Metanephros (tissue), 2 donors: ENCODE data around the gene C3orf22. TPM values are rescaled to one million over a fixed set of nuclear protein-coding genes. Genes with fewer than 3 reads are reported as not detected.

Experiments used
- small RNA-seq: library from RNA; depleted of rRNA; stranded (forward); fragments of <200 nt; gene quantifications from one replicate; pipeline ENCODE3, GENCODE V24; 2014; ENCODE audit warnings: low replicate concordance
- total RNA-seq: library from RNA; depleted of rRNA; stranded (reverse); fragments of >200 nt; gene quantifications from one replicate; pipeline ENCODE4 v1.2.3, GENCODE V29; 2014

Gene C3orf22, protein sequence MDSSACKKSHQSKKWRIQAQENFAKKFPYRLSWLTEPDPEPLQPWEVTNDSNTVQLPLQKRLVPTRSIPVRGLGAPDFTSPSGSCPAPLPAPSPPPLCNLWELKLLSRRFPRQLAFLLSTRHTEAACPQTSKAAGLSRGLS
- 0.12 TPM for total RNA-seq

DNA sequence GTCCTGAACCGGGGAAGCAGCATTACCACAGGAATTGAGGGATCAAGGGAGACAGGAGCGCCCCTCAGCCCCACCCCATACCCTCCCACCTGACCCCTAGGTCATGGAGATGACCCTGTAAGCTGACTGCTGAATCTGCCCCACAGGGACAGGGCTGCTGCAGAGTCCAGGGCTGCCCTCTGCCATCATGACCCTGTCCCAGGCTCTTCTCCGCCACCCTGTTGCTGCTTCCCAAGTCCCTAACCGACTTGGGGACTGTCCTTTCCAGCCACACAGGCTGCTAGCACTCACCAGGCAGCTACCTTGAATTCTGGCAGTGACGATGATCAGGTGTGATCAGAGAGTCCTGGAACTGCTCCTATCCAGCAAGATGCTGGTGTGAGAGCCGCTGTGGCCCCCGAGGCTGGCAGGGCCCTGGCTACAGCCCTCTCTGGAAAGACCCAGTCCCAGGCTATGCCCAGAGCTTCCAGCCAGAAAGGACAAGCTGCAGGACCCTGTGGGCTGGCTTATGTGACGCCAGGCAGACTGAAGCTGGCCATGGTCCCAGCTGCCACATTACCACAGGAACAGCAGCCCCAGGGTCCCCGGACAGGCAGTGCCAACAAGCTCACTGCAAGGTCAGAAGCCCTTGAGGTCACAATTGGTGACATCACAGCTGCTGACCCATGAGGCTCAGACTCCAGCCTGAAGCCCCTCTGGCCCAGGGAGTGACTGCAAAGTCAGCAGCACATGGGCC is at the start of gene C3orf22:
Gene C3orf22 (minus strand): TSS at position 597 of the 736 bp plus-strand sequence. CDS start 5,542 bp downstream, outside the sequence.

DNA sequence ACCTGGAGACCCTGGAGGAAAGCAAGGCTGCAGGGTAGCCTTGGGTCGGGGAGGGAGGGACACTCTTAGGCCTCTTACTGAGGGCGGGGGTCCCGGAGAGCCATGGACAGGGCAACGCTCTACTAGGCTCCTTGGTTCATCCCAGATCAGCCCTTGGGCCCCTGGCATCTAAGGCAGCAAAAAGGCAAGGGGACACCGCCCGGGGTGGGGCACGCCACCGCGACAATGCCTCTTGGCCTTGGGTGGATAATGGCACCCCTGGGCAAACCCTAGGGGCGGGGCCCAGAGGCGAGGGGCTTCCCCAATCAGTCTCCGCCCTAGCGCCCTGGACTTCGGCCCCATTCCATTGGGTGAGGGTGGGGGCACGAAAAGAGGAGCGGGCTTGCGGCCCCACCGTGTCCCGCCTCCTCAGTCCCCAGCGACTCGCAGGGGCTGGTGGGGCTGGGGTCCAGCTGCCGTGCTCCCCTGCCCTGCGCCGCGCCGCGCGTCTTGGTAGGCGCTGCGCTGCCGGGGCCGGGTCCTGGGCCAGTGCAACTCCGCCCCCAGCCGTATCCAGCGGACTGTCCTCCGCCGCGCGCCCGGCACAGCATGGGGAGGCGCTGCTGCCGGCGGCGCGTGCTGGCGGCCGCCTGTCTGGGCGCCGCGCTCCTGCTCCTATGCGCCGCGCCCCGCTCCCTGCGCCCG is 34.8 kb downstream of the C3orf22 start, which contains the start of gene CHST13:
Gene CHST13 (plus strand): TSS at position 411 of the 684 bp plus-strand sequence. CDS start 178 bp downstream, at position 589.

DNA sequence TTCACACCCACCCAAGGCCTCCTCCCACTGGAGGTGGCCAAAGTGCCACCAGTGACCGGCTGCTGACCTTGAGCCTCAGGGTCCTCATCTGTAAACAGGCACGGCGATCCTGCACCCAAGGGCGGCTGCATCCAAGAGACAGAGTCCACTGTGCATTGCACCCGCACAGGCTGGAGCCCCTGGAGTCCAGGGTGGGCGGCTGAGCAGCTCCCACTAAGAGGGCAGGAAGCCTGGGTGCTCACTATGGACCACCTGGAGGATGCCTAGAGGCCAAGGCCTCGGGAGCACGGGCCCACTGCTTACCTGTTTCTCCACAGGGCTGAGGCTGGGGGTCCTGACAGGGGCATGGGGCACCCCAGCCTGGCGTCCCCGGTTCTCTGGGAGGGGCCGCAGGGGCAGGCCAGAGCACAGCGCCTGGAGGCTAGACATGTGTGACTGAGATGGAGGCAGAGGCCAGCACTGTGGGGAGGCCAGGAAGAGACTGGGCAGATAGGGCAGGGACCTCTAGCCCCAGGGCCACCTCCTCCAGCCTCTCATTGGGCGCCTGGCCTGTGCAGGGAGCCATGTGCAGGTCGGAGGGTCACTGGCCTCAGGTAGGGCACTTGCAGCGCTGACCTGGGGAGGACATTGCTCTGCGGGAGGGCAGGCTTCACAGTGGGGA is 41.3 kb downstream of the C3orf22 start, which contains the start of gene UROC1:
Gene UROC1 (minus strand): TSS at position 483 of the 661 bp plus-strand sequence. CDS start 54 bp downstream, at position 429.

Small RNAs within 50 kb of the gene (small RNA-seq; reads per million reads assigned to genes)
- not detected for gene RNA5SP138

Other genes with a start within 250 kb of the C3orf22 start
- 15.6 TPM for gene KLF15, start 201.5 kb downstream of the C3orf22 start, total RNA-seq
- 0.93 TPM for gene CFAP100, start 164.0 kb downstream of the C3orf22 start, total RNA-seq
- 48.3 TPM for gene ZXDC, start 83.0 kb downstream of the C3orf22 start, total RNA-seq
- gene UROC1, start 41.2 kb downstream of the C3orf22 start, total RNA-seq: 0.35 TPM
- 7.9 TPM for gene CHST13, start 34.8 kb downstream of the C3orf22 start, total RNA-seq
- 19.2 TPM for gene TXNRD3, start 96.2 kb upstream of the C3orf22 start, total RNA-seq
- gene CHCHD6, start 145.3 kb upstream of the C3orf22 start, total RNA-seq: 12.4 TPM